ENCODE data around the gene XYLT2. TPM values are rescaled to one million over a fixed set of nuclear protein-coding genes. Genes with fewer than 3 reads are reported as not detected.
"Not testable (repeated sequence)": the region's sequence is repeated elsewhere in the genome, so short reads cannot be mapped to it uniquely, and the experiment has no call there.

XYLT2 gene
- total RNA-seq (10 to 100 TPM; 15.8 to 35.9 TPM), polyA plus RNA-seq (ENCODE audit: insufficient read length in 2 of 2) (10 to 100 TPM; 15.3 to 26.3 TPM)
- long read RNA-seq, donor 1, transcript XYLT2-206 (1 exons, 2,174 nt) = major isoform, 32 of 36 reads
- long read RNA-seq, donor 1, partial matches to known transcripts = 0 of 36 reads
- long read RNA-seq, donor 1, other reads (novel, unspliced or antisense) = 0 of 36 reads
- long read RNA-seq, donor 2, transcript XYLT2-206 (1 exons, 2,174 nt) = major isoform, 9 of 9 reads
- long read RNA-seq, donor 2, partial matches to known transcripts = 0 of 9 reads
- long read RNA-seq, donor 2, other reads (novel, unspliced or antisense) = 0 of 9 reads
- long read RNA-seq, donor 3, transcript XYLT2-206 (1 exons, 2,174 nt) = major isoform, 7 of 8 reads
- long read RNA-seq, donor 3, partial matches to known transcripts = 0 of 8 reads
- long read RNA-seq, donor 3, other reads (novel, unspliced or antisense) = 0 of 8 reads
- long read RNA-seq, donor 4, transcript XYLT2-206 (1 exons, 2,174 nt) = major isoform, 38 of 39 reads
- long read RNA-seq, donor 4, partial matches to known transcripts = 0 of 39 reads
- long read RNA-seq, donor 4, other reads (novel, unspliced or antisense) = 0 of 39 reads

GRCh38 chr17:50345432-50346312, at the start of gene XYLT2:
Gene XYLT2, plus strand, starts transcription at chr17:50346126. Its CDS starts 15 bp downstream, at chr17:50346141.
- WGBS (ENCODE audit: insufficient coverage) = under 1% methylated on average over 84 of the region's 87 CpGs
- DNase-seq (ENCODE audit: low read depth in 4 of 6, low spot score in 6 of 6) = peak; percentile 73 to 97 (median 86)
- no peak within 1 kb of the TSS for H3K27ac ChIP-seq (ENCODE audit: low read depth, low read length)

GRCh38 chr17:50297407-50297865, 48.5 kb upstream of the XYLT2 start:
- DNase-seq (ENCODE audit: low read depth in 4 of 6, low spot score in 6 of 6) = peak in 3 of 6 donors; percentile 36 to 80 (median 75)
- 12% methylated on average over 6 of the region's 7 CpGs for WGBS (ENCODE audit: insufficient coverage)

More at GRCh38 chr17:50345432-50346312, at the start of gene XYLT2:
- Histone ChIP-seq H3K36me3 (ENCODE audit: control insufficient read depth, insufficient read depth, low read length) (peaks cover 7% of the 10 kb centered on the region), H3K27me3 (ENCODE audit: control insufficient read depth, insufficient read depth, low read length) (peaks cover 2% of the 10 kb centered on the region), H3K4me3 (ENCODE audit: low read depth, low read length) (peak within 1 kb of the TSS; percentile 79), H3K9me3 (ENCODE audit: control insufficient read depth, insufficient read depth, low read length) (no peaks in the 10 kb centered on the region), H3K4me1 (ENCODE audit: control insufficient read depth, insufficient read depth, low read length) (peaks cover 24% of the 10 kb centered on the region)

GRCh38 chr17:50298018-50298417, 47.9 kb upstream of the XYLT2 start:
- Histone ChIP-seq H3K4me3 (ENCODE audit: low read depth, low read length) (no peak overlapping the region), H3K27ac (ENCODE audit: low read depth, low read length) (no peak overlapping the region), H3K27me3 (ENCODE audit: control insufficient read depth, insufficient read depth, low read length) (no peaks in the 10 kb centered on the region), H3K36me3 (ENCODE audit: control insufficient read depth, insufficient read depth, low read length) (no peaks in the 10 kb centered on the region), H3K4me1 (ENCODE audit: control insufficient read depth, insufficient read depth, low read length) (no peaks in the 10 kb centered on the region), H3K9me3 (ENCODE audit: control insufficient read depth, insufficient read depth, low read length) (no peaks in the 10 kb centered on the region)
- WGBS (ENCODE audit: insufficient coverage) = 74% methylated on average over 7 of the region's 11 CpGs
- no peak for DNase-seq (ENCODE audit: low read depth in 4 of 6, low spot score in 6 of 6)

More at GRCh38 chr17:50297407-50297865, 48.5 kb upstream of the XYLT2 start:
- Histone ChIP-seq H3K27ac (ENCODE audit: low read depth, low read length) (no peak overlapping the region), H3K9me3 (ENCODE audit: control insufficient read depth, insufficient read depth, low read length) (no peaks in the 10 kb centered on the region), H3K27me3 (ENCODE audit: control insufficient read depth, insufficient read depth, low read length) (no peaks in the 10 kb centered on the region), H3K36me3 (ENCODE audit: control insufficient read depth, insufficient read depth, low read length) (no peaks in the 10 kb centered on the region), H3K4me1 (ENCODE audit: control insufficient read depth, insufficient read depth, low read length) (no peaks in the 10 kb centered on the region), H3K4me3 (ENCODE audit: low read depth, low read length) (no peak overlapping the region)

GRCh38 chr17:50299776-50300175, 46.1 kb upstream of the XYLT2 start:
- no peak overlapping the region for H3K27ac ChIP-seq (ENCODE audit: low read depth, low read length)
- no peak overlapping the region for H3K4me3 ChIP-seq (ENCODE audit: low read depth, low read length)
- H3K36me3 ChIP-seq (ENCODE audit: control insufficient read depth, insufficient read depth, low read length) = no peaks in the 10 kb centered on the region
- no peaks in the 10 kb centered on the region for H3K9me3 ChIP-seq (ENCODE audit: control insufficient read depth, insufficient read depth, low read length)
- peaks cover under 1% of the 10 kb centered on the region for H3K4me1 ChIP-seq (ENCODE audit: control insufficient read depth, insufficient read depth, low read length)
- no peaks in the 10 kb centered on the region for H3K27me3 ChIP-seq (ENCODE audit: control insufficient read depth, insufficient read depth, low read length)
- WGBS (ENCODE audit: insufficient coverage) = 62% methylated on average over 2 of the region's 3 CpGs
- no peak for DNase-seq (ENCODE audit: low read depth in 4 of 6, low spot score in 6 of 6)

GRCh38 chr17:50300824-50301223, 45.1 kb upstream of the XYLT2 start:
- H3K4me3 ChIP-seq (ENCODE audit: low read depth, low read length); H3K27me3 ChIP-seq (ENCODE audit: control insufficient read depth, insufficient read depth, low read length); H3K9me3 ChIP-seq (ENCODE audit: control insufficient read depth, insufficient read depth, low read length); DNase-seq (ENCODE audit: low read depth in 4 of 6, low spot score in 6 of 6); H3K4me1 ChIP-seq (ENCODE audit: control insufficient read depth, insufficient read depth, low read length); H3K36me3 ChIP-seq (ENCODE audit: control insufficient read depth, insufficient read depth, low read length); H3K27ac ChIP-seq (ENCODE audit: low read depth, low read length): not testable (repeated sequence)
- no CpG with 5 or more reads among the region's 1 CpG for whole genome bisulfite sequencing (ENCODE audit: insufficient coverage)

- H3K36me3 ChIP-seq (ENCODE audit: control insufficient read depth, insufficient read depth, low read length) = no peaks in the 10 kb centered on the region
- WGBS (ENCODE audit: insufficient coverage) = 83% methylated on average over 8 of the region's 9 CpGs
- H3K4me3 ChIP-seq (ENCODE audit: low read depth, low read length) = no peak overlapping the region
Measured at GRCh38 chr17:50301891-50302584, 43.9 kb upstream of the XYLT2 start.

GRCh38 chr17:50303051-50303450, 42.9 kb upstream of the XYLT2 start:
- H3K4me3 ChIP-seq (ENCODE audit: low read depth, low read length) = no peak overlapping the region
- H3K27me3 ChIP-seq (ENCODE audit: control insufficient read depth, insufficient read depth, low read length) = no peaks in the 10 kb centered on the region
- H3K36me3 ChIP-seq (ENCODE audit: control insufficient read depth, insufficient read depth, low read length) = no peaks in the 10 kb centered on the region
- no peaks in the 10 kb centered on the region for H3K9me3 ChIP-seq (ENCODE audit: control insufficient read depth, insufficient read depth, low read length)
- no peak overlapping the region for H3K27ac ChIP-seq (ENCODE audit: low read depth, low read length)
- no peak for DNase-seq (ENCODE audit: low read depth in 4 of 6, low spot score in 6 of 6)
- H3K4me1 ChIP-seq (ENCODE audit: control insufficient read depth, insufficient read depth, low read length) = peaks cover 4% of the 10 kb centered on the region
- 75% methylated on average over 11 of the region's 11 CpGs for WGBS (ENCODE audit: insufficient coverage)

More at GRCh38 chr17:50301891-50302584, 43.9 kb upstream of the XYLT2 start:
- DNase-seq (ENCODE audit: low read depth in 4 of 6, low spot score in 6 of 6) = no peak
- H3K4me1 ChIP-seq (ENCODE audit: control insufficient read depth, insufficient read depth, low read length) = peaks cover 4% of the 10 kb centered on the region
- no peaks in the 10 kb centered on the region for H3K9me3 ChIP-seq (ENCODE audit: control insufficient read depth, insufficient read depth, low read length)
- H3K27ac ChIP-seq (ENCODE audit: low read depth, low read length) = no peak overlapping the region
- H3K27me3 ChIP-seq (ENCODE audit: control insufficient read depth, insufficient read depth, low read length) = no peaks in the 10 kb centered on the region

GRCh38 chr17:50303596-50303995, 42.3 kb upstream of the XYLT2 start:
- no peaks in the 10 kb centered on the region for H3K36me3 ChIP-seq (ENCODE audit: control insufficient read depth, insufficient read depth, low read length)
- peaks cover 4% of the 10 kb centered on the region for H3K4me1 ChIP-seq (ENCODE audit: control insufficient read depth, insufficient read depth, low read length)
- no peak overlapping the region for H3K4me3 ChIP-seq (ENCODE audit: low read depth, low read length)
- no peaks in the 10 kb centered on the region for H3K9me3 ChIP-seq (ENCODE audit: control insufficient read depth, insufficient read depth, low read length)
- WGBS (ENCODE audit: insufficient coverage) = no CpG with 5 or more reads among the region's 4 CpGs
- no peak for DNase-seq (ENCODE audit: low read depth in 4 of 6, low spot score in 6 of 6)
- H3K27me3 ChIP-seq (ENCODE audit: control insufficient read depth, insufficient read depth, low read length) = no peaks in the 10 kb centered on the region
- no peak overlapping the region for H3K27ac ChIP-seq (ENCODE audit: low read depth, low read length)
